Neural progenitor cell (in vitro differentiated cells): ENCODE results near the gene ADAMTS20.

ENCODE experiments used
- CTCF ChIP-seq: fragments of 200-600 bp; sonication (generic); IDR thresholded peaks from 2 replicates; pipeline ENCODE4 v1.5.1; 2017; ENCODE audit warnings: antibody characterized with exemption, mild to moderate bottlenecking
- EZH2 ChIP-seq: fragments of 200-600 bp; sonication (generic); IDR thresholded peaks from 2 replicates; pipeline ENCODE4 v1.6.1; 2017; ENCODE audit warnings: antibody characterized with exemption, mild to moderate bottlenecking, moderate library complexity
- EZH2phosphoT487 ChIP-seq: fragments of 200-600 bp; sonication (generic); IDR thresholded peaks from 2 replicates; pipeline ENCODE4 v1.6.1; 2017; ENCODE audit warnings: antibody characterized with exemption

GRCh38 chr12:43345023-43345422 is 207.0 kb downstream of the ADAMTS20 start:
- TF ChIP-seq CTCF: no peak
- TF ChIP-seq EZH2: no peak
- TF ChIP-seq EZH2phosphoT487: no peak
